ENCODE data around the gene AARS1. TPM values are rescaled to one million over a fixed set of nuclear protein-coding genes. Genes with fewer than 3 reads are reported as not detected.
"Not testable (repeated sequence)": the region's sequence is repeated elsewhere in the genome, so short reads cannot be mapped to it uniquely, and the experiment has no call there.

Gene AARS1
- polyA plus RNA-seq, 1 donor = 53.0 TPM

DNA sequence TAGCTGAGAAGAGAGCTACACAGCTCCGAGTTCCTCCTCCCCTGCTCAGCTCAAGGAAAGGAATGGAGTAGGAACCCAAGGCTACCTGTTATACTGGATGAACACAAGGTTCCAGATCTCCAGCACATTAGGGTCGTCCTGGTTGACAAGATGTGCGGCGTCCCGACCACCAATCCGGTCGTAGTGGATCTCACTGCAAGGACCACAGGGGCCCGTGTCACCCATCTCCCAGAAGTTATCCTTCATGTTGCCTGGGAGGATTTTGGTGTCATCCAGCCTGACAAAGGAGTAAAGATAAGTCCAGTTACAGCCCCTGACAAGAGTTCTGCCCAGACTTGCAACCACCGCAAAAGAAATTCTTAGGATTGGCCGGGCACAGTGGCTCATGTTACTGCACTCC, 17.6 kb downstream of the AARS1 start:
- Histone ChIP-seq H3K27me3 (ENCODE audit: control insufficient read depth, insufficient read depth, low read length) (no peaks in the 10 kb centered on the region), H3K4me3 (ENCODE audit: low read length) (no peak overlapping the region), H3K27ac (ENCODE audit: low read length) (no peak overlapping the region), H3K36me3 (ENCODE audit: control insufficient read depth, insufficient read depth, low read length) (peaks cover 61% of the 10 kb centered on the region), H3K9me3 (ENCODE audit: control insufficient read depth, low read depth, low read length) (no peaks in the 10 kb centered on the region), H3K4me1 (ENCODE audit: control insufficient read depth, insufficient read depth, low read length) (no peaks in the 10 kb centered on the region)
- WGBS (ENCODE audit: insufficient coverage, low lambda C conversion rate) = no CpG with 5 or more reads among the region's 10 CpGs
- no peak for DNase-seq

GRCh38 chr16:70270176-70270575, 19.1 kb downstream of the AARS1 start:
- Histone ChIP-seq H3K4me1 (ENCODE audit: control insufficient read depth, insufficient read depth, low read length) (no peaks in the 10 kb centered on the region), H3K36me3 (ENCODE audit: control insufficient read depth, insufficient read depth, low read length) (peaks cover 67% of the 10 kb centered on the region), H3K9me3 (ENCODE audit: control insufficient read depth, low read depth, low read length) (no peaks in the 10 kb centered on the region), H3K27ac (ENCODE audit: low read length) (no peak overlapping the region), H3K4me3 (ENCODE audit: low read length) (no peak overlapping the region), H3K27me3 (ENCODE audit: control insufficient read depth, insufficient read depth, low read length) (no peaks in the 10 kb centered on the region)
- DNase-seq = no peak
- WGBS (ENCODE audit: insufficient coverage, low lambda C conversion rate) = no CpG with 5 or more reads among the region's 3 CpGs

GRCh38 chr16:70269471-70269870, 19.8 kb downstream of the AARS1 start:
- DNase-seq = no peak
- no peaks in the 10 kb centered on the region for H3K4me1 ChIP-seq (ENCODE audit: control insufficient read depth, insufficient read depth, low read length)
- H3K4me3 ChIP-seq (ENCODE audit: low read length) = no peak overlapping the region
- no peaks in the 10 kb centered on the region for H3K27me3 ChIP-seq (ENCODE audit: control insufficient read depth, insufficient read depth, low read length)
- no CpG with 5 or more reads among the region's 12 CpGs for WGBS (ENCODE audit: insufficient coverage, low lambda C conversion rate)
- no peaks in the 10 kb centered on the region for H3K9me3 ChIP-seq (ENCODE audit: control insufficient read depth, low read depth, low read length)
- H3K27ac ChIP-seq (ENCODE audit: low read length) = no peak overlapping the region
- peaks cover 72% of the 10 kb centered on the region for H3K36me3 ChIP-seq (ENCODE audit: control insufficient read depth, insufficient read depth, low read length)

DNA sequence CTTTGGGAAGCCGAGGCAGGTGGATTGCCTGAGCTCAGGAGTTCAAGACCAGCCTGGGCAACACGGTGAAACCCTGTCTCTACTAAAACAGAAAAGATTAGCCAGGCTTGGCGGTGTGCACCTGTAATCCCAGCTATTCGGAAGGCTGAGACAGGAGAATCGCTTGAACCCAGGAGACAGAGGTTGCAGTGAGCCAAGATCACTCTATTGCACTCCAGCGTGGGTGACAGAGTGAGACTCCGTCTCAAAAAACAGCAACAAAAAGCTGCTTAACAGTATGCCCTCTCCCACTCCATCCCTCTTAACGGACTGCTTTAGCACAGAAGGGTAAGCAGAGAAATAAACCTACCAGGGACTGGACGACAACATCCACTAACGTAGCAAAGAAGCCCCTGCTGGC, 21.4 kb downstream of the AARS1 start:
- H3K27ac ChIP-seq (ENCODE audit: low read length); DNase-seq; H3K27me3 ChIP-seq (ENCODE audit: control insufficient read depth, insufficient read depth, low read length); H3K4me3 ChIP-seq (ENCODE audit: low read length); H3K4me1 ChIP-seq (ENCODE audit: control insufficient read depth, insufficient read depth, low read length); H3K9me3 ChIP-seq (ENCODE audit: control insufficient read depth, low read depth, low read length): not testable (repeated sequence)
- H3K36me3 ChIP-seq (ENCODE audit: control insufficient read depth, insufficient read depth, low read length) = peaks cover 83% of the 10 kb centered on the region
- WGBS (ENCODE audit: insufficient coverage, low lambda C conversion rate) = no CpG with 5 or more reads among the region's 10 CpGs

- Histone ChIP-seq H3K4me3 (ENCODE audit: low read length) (no peak overlapping the region), H3K4me1 (ENCODE audit: control insufficient read depth, insufficient read depth, low read length) (no peaks in the 10 kb centered on the region), H3K27ac (ENCODE audit: low read length) (no peak overlapping the region), H3K9me3 (ENCODE audit: control insufficient read depth, low read depth, low read length) (no peaks in the 10 kb centered on the region), H3K27me3 (ENCODE audit: control insufficient read depth, insufficient read depth, low read length) (no peaks in the 10 kb centered on the region), H3K36me3 (ENCODE audit: control insufficient read depth, insufficient read depth, low read length) (peaks cover 82% of the 10 kb centered on the region)
- no CpG with 5 or more reads among the region's 6 CpGs for WGBS (ENCODE audit: insufficient coverage, low lambda C conversion rate)
- peak; percentile 29 to 42 for DNase-seq
Observed at GRCh38 chr16:70267516-70267915, 21.8 kb downstream of the AARS1 start.

DNA sequence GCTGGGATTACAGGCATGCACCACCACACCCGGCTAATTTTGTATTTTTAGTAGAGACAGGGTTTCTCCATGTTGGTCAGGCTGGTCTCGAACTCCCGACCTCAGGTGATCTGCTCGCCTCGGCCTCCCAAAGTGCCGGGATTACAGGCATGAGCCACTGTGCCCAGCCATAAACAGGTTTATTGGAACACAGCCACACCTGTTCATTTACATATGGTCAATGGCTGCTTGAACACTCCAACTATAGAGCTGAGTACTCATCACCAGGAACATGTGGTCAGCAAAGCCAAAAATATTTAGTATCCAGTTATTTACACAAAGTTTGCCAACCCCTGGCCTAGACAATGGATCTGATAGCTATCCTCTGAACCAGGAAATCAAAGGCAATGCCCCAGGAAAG, 29.4 kb downstream of the AARS1 start:
- peaks cover 85% of the 10 kb centered on the region for H3K36me3 ChIP-seq (ENCODE audit: control insufficient read depth, insufficient read depth, low read length)
- H3K4me3 ChIP-seq (ENCODE audit: low read length); H3K27ac ChIP-seq (ENCODE audit: low read length); DNase-seq; H3K27me3 ChIP-seq (ENCODE audit: control insufficient read depth, insufficient read depth, low read length); H3K4me1 ChIP-seq (ENCODE audit: control insufficient read depth, insufficient read depth, low read length); H3K9me3 ChIP-seq (ENCODE audit: control insufficient read depth, low read depth, low read length): not testable (repeated sequence)
- no CpG with 5 or more reads among the region's 6 CpGs for WGBS (ENCODE audit: insufficient coverage, low lambda C conversion rate)

DNA sequence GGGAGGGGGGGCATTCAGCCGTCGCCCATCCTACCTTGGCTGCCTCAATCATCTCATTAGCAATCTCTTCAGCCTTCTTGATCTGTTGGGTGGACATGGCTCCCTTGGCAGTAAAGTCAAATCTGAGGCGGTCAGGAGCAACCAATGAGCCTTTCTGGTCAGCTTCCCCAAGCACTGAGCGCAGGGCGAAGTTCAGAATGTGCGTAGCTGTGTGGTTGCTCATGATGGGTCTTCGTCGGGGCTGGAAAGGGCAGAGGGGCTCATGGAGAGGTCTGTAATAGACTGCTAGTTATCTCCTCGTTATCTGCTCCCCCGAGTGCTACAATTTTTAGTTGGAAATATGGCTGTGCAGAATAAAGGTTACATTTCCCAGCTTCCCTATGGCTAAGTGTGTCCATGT, 30.4 kb downstream of the AARS1 start:
- DNase-seq = no peak
- no peaks in the 10 kb centered on the region for H3K27me3 ChIP-seq (ENCODE audit: control insufficient read depth, insufficient read depth, low read length)
- no peaks in the 10 kb centered on the region for H3K9me3 ChIP-seq (ENCODE audit: control insufficient read depth, low read depth, low read length)
- H3K4me3 ChIP-seq (ENCODE audit: low read length) = no peak overlapping the region
- H3K36me3 ChIP-seq (ENCODE audit: control insufficient read depth, insufficient read depth, low read length) = peaks cover 85% of the 10 kb centered on the region
- 100% methylated on average over 2 of the region's 10 CpGs for WGBS (ENCODE audit: insufficient coverage, low lambda C conversion rate)
- H3K4me1 ChIP-seq (ENCODE audit: control insufficient read depth, insufficient read depth, low read length) = no peaks in the 10 kb centered on the region
- H3K27ac ChIP-seq (ENCODE audit: low read length) = no peak overlapping the region

DNA sequence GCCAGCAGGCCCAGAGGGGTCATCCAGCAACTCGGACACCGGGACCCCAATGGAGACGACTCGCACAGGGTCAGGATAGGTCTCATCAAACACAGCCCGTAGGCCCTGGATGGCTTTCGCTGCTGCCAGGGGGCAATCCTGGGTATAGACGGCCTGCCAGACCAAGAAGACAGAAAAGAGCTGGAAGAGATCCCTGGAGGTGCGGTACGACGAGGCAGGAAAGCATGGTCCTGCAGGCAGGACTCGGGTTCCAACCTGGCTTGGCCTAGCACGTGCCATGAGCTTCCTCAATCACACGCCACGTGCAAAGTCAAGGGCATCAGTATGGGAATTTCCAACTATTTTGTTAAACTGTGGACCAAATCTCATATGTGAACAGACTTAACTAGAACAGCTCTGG, 31.2 kb downstream of the AARS1 start:
- whole genome bisulfite sequencing (ENCODE audit: insufficient coverage, low lambda C conversion rate) = no CpG with 5 or more reads among the region's 14 CpGs
- Histone ChIP-seq H3K27me3 (ENCODE audit: control insufficient read depth, insufficient read depth, low read length) (no peaks in the 10 kb centered on the region), H3K4me1 (ENCODE audit: control insufficient read depth, insufficient read depth, low read length) (no peaks in the 10 kb centered on the region), H3K36me3 (ENCODE audit: control insufficient read depth, insufficient read depth, low read length) (peaks cover 85% of the 10 kb centered on the region), H3K27ac (ENCODE audit: low read length) (no peak overlapping the region), H3K9me3 (ENCODE audit: control insufficient read depth, low read depth, low read length) (no peaks in the 10 kb centered on the region), H3K4me3 (ENCODE audit: low read length) (no peak overlapping the region)
- no peak for DNase-seq

DNA sequence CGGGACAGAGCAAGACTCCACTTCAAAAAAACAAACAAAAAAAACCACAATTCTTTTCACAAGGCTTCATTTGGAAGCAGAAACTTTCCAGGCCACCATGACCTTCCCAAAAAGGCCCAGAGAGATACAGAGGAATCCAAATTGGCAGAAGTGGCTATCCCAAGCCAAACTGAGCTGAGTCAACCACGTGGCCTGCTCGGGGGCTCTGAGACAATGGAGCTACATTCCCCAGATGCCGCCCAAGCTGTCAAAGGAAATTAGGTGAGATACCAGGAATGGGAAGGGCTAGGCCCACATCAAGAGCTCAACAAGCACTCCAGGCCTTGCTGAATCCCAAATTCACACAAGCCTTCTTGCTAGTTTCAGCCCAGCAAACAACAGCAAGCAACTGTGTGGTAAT, 31.9 kb downstream of the AARS1 start:
- no CpG with 5 or more reads among the region's 4 CpGs for WGBS (ENCODE audit: insufficient coverage, low lambda C conversion rate)
- no peak overlapping the region for H3K4me3 ChIP-seq (ENCODE audit: low read length)
- no peak for DNase-seq
- no peaks in the 10 kb centered on the region for H3K27me3 ChIP-seq (ENCODE audit: control insufficient read depth, insufficient read depth, low read length)
- H3K36me3 ChIP-seq (ENCODE audit: control insufficient read depth, insufficient read depth, low read length) = peaks cover 86% of the 10 kb centered on the region
- H3K4me1 ChIP-seq (ENCODE audit: control insufficient read depth, insufficient read depth, low read length) = no peaks in the 10 kb centered on the region
- H3K9me3 ChIP-seq (ENCODE audit: control insufficient read depth, low read depth, low read length) = no peaks in the 10 kb centered on the region
- no peak overlapping the region for H3K27ac ChIP-seq (ENCODE audit: low read length)

GRCh38 chr16:70255574-70255973, 33.7 kb downstream of the AARS1 start:
- Histone ChIP-seq H3K4me3 (ENCODE audit: low read length) (no peak overlapping the region), H3K9me3 (ENCODE audit: control insufficient read depth, low read depth, low read length) (no peaks in the 10 kb centered on the region), H3K4me1 (ENCODE audit: control insufficient read depth, insufficient read depth, low read length) (no peaks in the 10 kb centered on the region), H3K27ac (ENCODE audit: low read length) (peak overlapping the region; percentile 73), H3K36me3 (ENCODE audit: control insufficient read depth, insufficient read depth, low read length) (peaks cover 75% of the 10 kb centered on the region), H3K27me3 (ENCODE audit: control insufficient read depth, insufficient read depth, low read length) (no peaks in the 10 kb centered on the region)
- peak; percentile 60 to 82 for DNase-seq
- WGBS (ENCODE audit: insufficient coverage, low lambda C conversion rate) = no CpG with 5 or more reads among the region's 9 CpGs

- DNase-seq = no peak
- peaks cover 69% of the 10 kb centered on the region for H3K36me3 ChIP-seq (ENCODE audit: control insufficient read depth, insufficient read depth, low read length)
- peak overlapping the region; percentile 73 for H3K27ac ChIP-seq (ENCODE audit: low read length)
- no CpG with 5 or more reads among the region's 12 CpGs for WGBS (ENCODE audit: insufficient coverage, low lambda C conversion rate)
- no peaks in the 10 kb centered on the region for H3K27me3 ChIP-seq (ENCODE audit: control insufficient read depth, insufficient read depth, low read length)
- H3K4me1 ChIP-seq (ENCODE audit: control insufficient read depth, insufficient read depth, low read length) = peaks cover 3% of the 10 kb centered on the region
- H3K9me3 ChIP-seq (ENCODE audit: control insufficient read depth, low read depth, low read length) = no peaks in the 10 kb centered on the region
- H3K4me3 ChIP-seq (ENCODE audit: low read length) = no peak overlapping the region
Observed at GRCh38 chr16:70254965-70255286, 34.4 kb downstream of the AARS1 start.

All from large intestine (tissue), 3 donors.